ENCODE results near the gene ANKRD45. TPM values are rescaled to one million over a fixed set of nuclear protein-coding genes. Genes with fewer than 3 reads are reported as not detected.

The ANKRD45 gene
- total and polyA plus RNA-seq, 2 donors (not counting 1 experiment from before 2014, with no cell fraction given): 0.06 TPM; not detected in 1

GRCh38 chr1:173562813-173563212 lies 106.8 kb downstream of the ANKRD45 start:
- H3K27ac ChIP-seq (ENCODE audit: low read length in 2 of 2): no peak overlapping the region
- H3K9me3 ChIP-seq (ENCODE audit: control extremely low read depth in 1 of 3, control insufficient read depth in 2 of 3, insufficient read depth in 1 of 3, low read length in 2 of 3): no peaks in the 10 kb centered on the region
- no peak overlapping the region for H2AFZ ChIP-seq (ENCODE audit: insufficient read depth, low read depth, low read length, poor library complexity, severe bottlenecking)
- no peaks in the 10 kb centered on the region for H4K20me1 ChIP-seq (ENCODE audit: control insufficient read depth, insufficient read depth, low read length, poor library complexity, severe bottlenecking)
- H3K79me2 ChIP-seq (ENCODE audit: control insufficient read depth, insufficient read depth, low read length): no peaks in the 10 kb centered on the region
- no peaks in the 10 kb centered on the region for H3K27me3 ChIP-seq (replicated peaks in 1 of 4; ENCODE audit: control extremely low read depth in 1 of 4, control insufficient read depth in 3 of 4, insufficient read depth in 4 of 4, low read length in 3 of 4)
- CTCF ChIA-PET: no interaction called here
- Mint-ChIP-seq H3K4me1 (no peaks in the 10 kb centered on the region), H3K27me3 (peaks cover 8% of the 10 kb centered on the region), H3K4me3 (no peak overlapping the region), H3K27ac (no peak overlapping the region), H3K9me3 (ENCODE audit: insufficient read depth) (peaks cover 11% of the 10 kb centered on the region)
- intact Hi-C loops (cut with micrococcal nuclease): no loop called here
- no peak overlapping the region for H3K4me2 ChIP-seq (replicated peaks; ENCODE audit: low read depth, low read length, poor library complexity, severe bottlenecking)
- H3K4me1 ChIP-seq (ENCODE audit: control insufficient read depth in 2 of 2, insufficient read depth in 2 of 2, low read length in 2 of 2): no peaks in the 10 kb centered on the region
- no peak overlapping the region for H3K9ac ChIP-seq (ENCODE audit: low read length)
- POLR2A ChIA-PET: no interaction called here
- TF ChIP-seq EZH2 (IDR thresholded peaks at IDR 0.05; ENCODE audit: borderline replicate concordance, insufficient read depth, low read depth, low read length, poor library complexity, severe bottlenecking): no peak
- TF ChIP-seq CTCF (IDR thresholded peaks at IDR 0.05): no peak
- no peak for DNase-seq
- 71% methylated on average over 5 of the region's 6 CpGs for WGBS (ENCODE audit: insufficient coverage)
- no peak overlapping the region for H3K4me3 ChIP-seq (ENCODE audit: control extremely low read depth in 1 of 5, extremely low read depth in 1 of 5, insufficient read depth in 1 of 5, low read depth in 2 of 5, low read length in 4 of 5)
- H3K36me3 ChIP-seq (replicated peaks in 1 of 2; ENCODE audit: control extremely low read depth in 1 of 2, control insufficient read depth in 1 of 2, extremely low read depth in 1 of 2, insufficient read depth in 2 of 2, low read length in 1 of 2): no peaks in the 10 kb centered on the region
- ATAC-seq (ENCODE audit: low read depth): no peak

- H3K4me2 ChIP-seq (replicated peaks; ENCODE audit: low read depth, low read length, poor library complexity, severe bottlenecking): no peak overlapping the region
- no peak overlapping the region for H3K27ac Mint-ChIP-seq
- H3K79me2 ChIP-seq (ENCODE audit: control insufficient read depth, insufficient read depth, low read length): no peaks in the 10 kb centered on the region
- WGBS (ENCODE audit: insufficient coverage): no CpG with 5 or more reads among the region's 1 CpG
- H3K9me3 Mint-ChIP-seq (ENCODE audit: insufficient read depth): peaks cover 2% of the 10 kb centered on the region
- no peaks in the 10 kb centered on the region for H3K4me1 Mint-ChIP-seq
- H3K36me3 ChIP-seq (replicated peaks in 1 of 2; ENCODE audit: control extremely low read depth in 1 of 2, control insufficient read depth in 1 of 2, extremely low read depth in 1 of 2, insufficient read depth in 2 of 2, low read length in 1 of 2): no peaks in the 10 kb centered on the region
- no peak overlapping the region for H2AFZ ChIP-seq (ENCODE audit: insufficient read depth, low read depth, low read length, poor library complexity, severe bottlenecking)
- H4K20me1 ChIP-seq (ENCODE audit: control insufficient read depth, insufficient read depth, low read length, poor library complexity, severe bottlenecking): no peaks in the 10 kb centered on the region
- H3K27ac ChIP-seq (ENCODE audit: low read length in 2 of 2): no peak overlapping the region
- H3K9ac ChIP-seq (ENCODE audit: low read length): no peak overlapping the region
- no peak for ATAC-seq (ENCODE audit: low read depth)
- TF ChIP-seq CTCF (IDR thresholded peaks at IDR 0.05) (no peak), EZH2 (IDR thresholded peaks at IDR 0.05; ENCODE audit: borderline replicate concordance, insufficient read depth, low read depth, low read length, poor library complexity, severe bottlenecking) (no peak)
- intact Hi-C loops (cut with micrococcal nuclease): no loop called here
- H3K4me3 Mint-ChIP-seq: no peak overlapping the region
- H3K4me3 ChIP-seq (ENCODE audit: control extremely low read depth in 1 of 5, extremely low read depth in 1 of 5, insufficient read depth in 1 of 5, low read depth in 2 of 5, low read length in 4 of 5): no peak overlapping the region
- H3K9me3 ChIP-seq (ENCODE audit: control extremely low read depth in 1 of 3, control insufficient read depth in 2 of 3, insufficient read depth in 1 of 3, low read length in 2 of 3): no peaks in the 10 kb centered on the region
- CTCF ChIA-PET: no interaction called here
- no peaks in the 10 kb centered on the region for H3K27me3 ChIP-seq (replicated peaks in 1 of 4; ENCODE audit: control extremely low read depth in 1 of 4, control insufficient read depth in 3 of 4, insufficient read depth in 4 of 4, low read length in 3 of 4)
- DNase-seq: no peak
- POLR2A ChIA-PET: no interaction called here
- no peaks in the 10 kb centered on the region for H3K4me1 ChIP-seq (ENCODE audit: control insufficient read depth in 2 of 2, insufficient read depth in 2 of 2, low read length in 2 of 2)
- no peaks in the 10 kb centered on the region for H3K27me3 Mint-ChIP-seq
These were observed 108.4 kb downstream of the ANKRD45 start for GRCh38 chr1:173561263-173561662.

All from B cell (primary cell).